Activated T-helper 1 cell treated with anti-CD3 and anti-CD28 coated beads, Interleukin-2, amount 50 U/mL, for 16 hours (primary cell): ENCODE results near the gene RNF19B.
A peak's percentile ranks its signal among the peaks of the same experiment; 100 is the strongest.
"Not testable (repeated sequence)": the region's sequence is repeated elsewhere in the genome, so short reads cannot be mapped to it uniquely, and the experiment has no call there.

Experiments
- DNase-seq, 2 donors: peaks; one replicate each; pipeline ENCODE4 v3.0.0-alpha.2; 2020; ENCODE audit warnings: low read depth in 1 of 2, low spot score in 1 of 2

Gene RNF19B, protein sequence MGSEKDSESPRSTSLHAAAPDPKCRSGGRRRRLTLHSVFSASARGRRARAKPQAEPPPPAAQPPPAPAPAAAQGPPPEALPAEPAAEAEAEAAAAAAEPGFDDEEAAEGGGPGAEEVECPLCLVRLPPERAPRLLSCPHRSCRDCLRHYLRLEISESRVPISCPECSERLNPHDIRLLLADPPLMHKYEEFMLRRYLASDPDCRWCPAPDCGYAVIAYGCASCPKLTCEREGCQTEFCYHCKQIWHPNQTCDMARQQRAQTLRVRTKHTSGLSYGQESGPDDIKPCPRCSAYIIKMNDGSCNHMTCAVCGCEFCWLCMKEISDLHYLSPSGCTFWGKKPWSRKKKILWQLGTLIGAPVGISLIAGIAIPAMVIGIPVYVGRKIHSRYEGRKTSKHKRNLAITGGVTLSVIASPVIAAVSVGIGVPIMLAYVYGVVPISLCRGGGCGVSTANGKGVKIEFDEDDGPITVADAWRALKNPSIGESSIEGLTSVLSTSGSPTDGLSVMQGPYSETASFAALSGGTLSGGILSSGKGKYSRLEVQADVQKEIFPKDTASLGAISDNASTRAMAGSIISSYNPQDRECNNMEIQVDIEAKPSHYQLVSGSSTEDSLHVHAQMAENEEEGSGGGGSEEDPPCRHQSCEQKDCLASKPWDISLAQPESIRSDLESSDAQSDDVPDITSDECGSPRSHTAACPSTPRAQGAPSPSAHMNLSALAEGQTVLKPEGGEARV

DNA sequence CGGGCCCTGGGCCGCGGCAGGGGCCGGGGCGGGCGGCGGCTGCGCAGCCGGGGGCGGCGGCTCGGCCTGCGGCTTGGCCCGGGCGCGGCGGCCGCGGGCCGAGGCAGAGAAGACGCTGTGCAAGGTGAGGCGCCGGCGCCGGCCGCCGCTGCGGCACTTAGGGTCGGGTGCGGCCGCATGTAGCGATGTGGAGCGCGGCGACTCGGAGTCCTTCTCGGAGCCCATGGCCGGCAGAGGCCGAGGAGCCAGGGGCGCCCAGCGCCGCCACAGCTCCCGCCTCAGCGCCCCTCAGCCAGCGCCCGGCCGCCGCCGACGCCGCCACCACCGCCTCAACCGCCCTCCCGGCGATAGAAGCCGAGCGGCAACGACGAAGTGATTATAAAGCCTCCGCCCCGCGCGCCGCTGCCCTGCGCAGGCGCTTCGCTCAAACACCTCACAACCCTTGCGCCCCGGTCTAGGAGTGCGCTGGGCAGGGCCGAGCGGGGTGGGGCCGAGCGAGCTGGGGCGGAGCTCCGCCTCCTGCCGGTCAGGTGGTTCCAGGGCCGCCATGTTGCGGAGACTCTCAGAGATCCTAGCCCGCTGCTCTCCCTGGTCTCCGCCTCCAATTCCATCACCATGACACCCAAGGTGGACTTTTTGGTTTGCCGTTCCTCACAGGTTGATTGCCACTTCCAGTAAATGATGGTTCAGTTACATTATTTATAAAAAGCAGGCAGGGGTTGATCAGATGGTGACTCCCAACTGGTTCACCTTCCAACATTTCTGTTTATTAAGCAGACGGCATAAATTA is at the start of gene RNF19B:
TSS of gene RNF19B (minus strand) at position 349 of the 790 bp plus-strand sequence. CDS start at position 225, 124 bp downstream.
- peak; percentile 89 to 91 for DNase-seq

GRCh38 chr1:33013791-33014190 is 49.2 kb upstream of the RNF19B start:
- no peak for DNase-seq

GRCh38 chr1:33012165-33012564 is 47.6 kb upstream of the RNF19B start:
- no peak for DNase-seq

- no peak for DNase-seq
These were observed 46.5 kb upstream of the RNF19B start for GRCh38 chr1:33010932-33011731.

DNA sequence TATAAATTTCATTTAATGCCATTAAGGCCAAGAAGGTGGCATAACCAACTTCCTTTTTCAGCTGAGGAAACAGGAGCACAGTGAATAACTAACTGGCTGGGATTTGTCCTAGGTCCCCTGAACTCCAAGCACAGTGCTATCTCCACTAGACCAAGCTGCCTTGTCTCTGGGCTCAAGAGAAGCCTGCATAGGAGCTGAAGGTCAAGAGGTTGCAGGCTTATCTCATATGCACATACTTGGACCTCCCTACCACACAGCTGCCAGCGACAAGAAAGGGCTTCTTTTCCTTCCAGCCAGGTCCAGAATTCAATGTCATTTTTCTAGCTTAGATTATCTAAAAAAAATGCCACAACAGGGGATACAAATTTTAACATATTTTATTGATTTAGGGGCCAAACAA is 45.0 kb upstream of the RNF19B start:
- DNase-seq = no peak

DNA sequence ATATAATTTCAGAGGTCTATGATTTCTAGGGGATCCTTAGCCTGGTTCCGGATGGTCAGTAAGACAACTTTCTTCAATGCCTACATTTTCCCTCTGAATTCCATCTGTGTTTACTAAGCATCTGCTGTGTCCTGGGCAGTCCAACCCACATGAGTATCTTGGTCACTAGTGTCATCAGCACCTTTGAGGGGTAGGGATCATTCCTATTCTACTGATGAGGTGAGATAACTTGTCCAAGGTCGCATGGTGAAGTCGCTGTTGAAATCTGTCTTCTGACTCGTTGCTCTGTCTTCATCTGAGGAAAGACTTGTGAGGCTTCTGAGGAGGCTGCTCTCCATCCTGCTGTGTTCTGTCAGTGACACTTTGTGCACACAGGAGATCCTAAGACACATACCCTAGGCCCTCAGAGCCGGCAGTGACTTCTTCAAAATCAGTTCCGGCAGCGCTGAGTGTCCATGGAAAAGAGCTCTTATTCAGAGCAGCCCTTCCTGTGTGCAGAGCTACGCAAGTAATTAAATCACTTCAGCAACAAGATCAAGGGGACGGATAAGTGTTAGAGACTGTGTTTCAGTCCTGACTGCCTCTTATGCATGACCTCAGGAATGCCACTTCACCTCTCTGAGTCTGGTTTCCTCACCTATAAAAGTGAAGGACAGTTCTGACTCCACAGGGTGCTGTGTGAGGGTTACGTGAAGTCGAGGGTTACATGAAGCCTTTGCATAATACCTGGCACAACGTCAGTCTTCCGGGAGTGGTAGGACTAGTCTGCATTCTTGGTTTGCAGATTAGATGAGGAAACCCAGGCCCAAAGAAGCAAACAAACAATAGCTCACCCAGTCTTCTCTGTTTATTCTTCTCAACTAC is 43.7 kb upstream of the RNF19B start:
- DNase-seq = no peak

- no peak for DNase-seq
These were observed 42.8 kb upstream of the RNF19B start for GRCh38 chr1:33007190-33008050.

DNA sequence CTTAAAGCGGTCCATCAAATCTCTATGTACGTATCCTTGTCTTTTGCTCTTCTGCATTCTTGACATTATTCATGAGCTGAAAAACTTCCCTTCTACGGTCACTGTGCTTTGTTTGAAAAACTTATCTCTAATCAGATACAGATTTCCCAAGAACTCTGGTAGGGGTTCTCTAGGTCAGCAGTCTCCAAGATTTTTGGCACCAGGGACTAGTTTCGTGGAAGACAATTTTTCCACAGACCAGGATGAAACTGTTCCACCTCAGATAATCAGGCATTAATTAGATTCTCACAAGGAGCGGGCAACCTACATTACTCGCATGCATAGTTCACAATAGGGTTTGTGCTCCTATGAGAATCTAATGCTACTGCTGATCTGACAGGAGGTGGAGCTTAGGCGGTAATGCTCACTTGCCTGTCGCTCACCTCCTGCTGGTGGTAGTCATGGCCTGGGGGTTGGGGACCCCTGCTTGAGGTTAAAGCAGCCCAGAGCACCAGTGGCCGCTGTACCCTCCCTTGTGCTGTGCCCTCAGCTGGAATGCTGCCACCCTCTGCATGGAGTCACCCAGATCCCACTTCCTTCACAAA is 41.3 kb upstream of the RNF19B start:
- no peak for DNase-seq

DNA sequence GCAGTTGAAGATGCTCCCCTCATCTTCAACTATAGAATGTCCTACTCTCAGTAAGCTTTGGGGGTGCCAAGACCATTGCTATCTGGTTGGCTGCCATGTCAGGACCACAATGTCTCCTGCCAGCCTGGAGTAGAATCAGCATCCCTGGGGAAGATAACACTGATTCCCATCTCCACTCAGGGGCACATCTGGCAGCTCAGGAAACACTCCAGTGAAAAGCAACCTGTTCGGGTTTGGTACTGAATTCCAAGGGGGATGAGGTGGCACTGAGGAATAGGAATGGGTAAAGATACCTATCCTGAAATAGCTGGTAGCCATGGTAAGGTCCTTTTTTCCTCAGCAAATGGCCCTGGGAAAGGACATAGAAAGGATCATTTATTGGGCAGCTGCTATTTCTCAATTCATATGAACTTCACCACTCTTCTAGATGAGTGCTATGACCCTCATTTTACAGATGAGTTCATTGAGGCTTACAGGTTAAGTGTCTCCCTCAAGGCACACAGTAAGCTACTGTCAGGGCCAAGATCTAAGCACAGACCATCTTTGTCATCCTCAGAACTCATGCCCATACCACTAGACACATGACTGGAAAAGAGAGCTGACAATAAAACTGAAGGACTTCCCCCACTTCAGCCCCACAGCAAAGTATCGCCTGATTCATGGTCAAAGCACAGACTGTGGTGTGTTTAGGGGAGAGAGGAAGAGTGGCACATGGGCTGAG is 40.7 kb upstream of the RNF19B start:
- DNase-seq = no peak

GRCh38 chr1:33004613-33005012 is 40.0 kb upstream of the RNF19B start:
- no peak for DNase-seq

DNA sequence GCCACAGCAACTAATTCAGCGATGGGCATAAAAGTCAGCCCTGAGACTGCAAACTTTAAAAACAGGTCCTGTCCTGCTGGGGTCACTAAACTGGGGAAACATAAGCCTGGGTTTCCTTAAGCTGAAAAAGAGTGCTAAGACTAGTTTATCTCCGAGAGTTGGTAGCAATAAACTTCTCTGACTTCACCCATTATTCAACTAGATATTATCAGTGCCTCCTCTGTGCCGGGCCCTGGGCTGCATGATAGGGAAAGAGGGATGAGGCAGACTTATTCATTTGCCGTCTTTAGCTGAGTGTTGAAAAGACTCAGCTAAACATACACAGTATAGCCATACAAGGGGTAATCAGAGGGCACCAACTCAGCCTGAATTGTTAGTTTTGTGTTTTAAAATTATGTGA is 39.0 kb upstream of the RNF19B start:
- DNase-seq = no peak

DNA sequence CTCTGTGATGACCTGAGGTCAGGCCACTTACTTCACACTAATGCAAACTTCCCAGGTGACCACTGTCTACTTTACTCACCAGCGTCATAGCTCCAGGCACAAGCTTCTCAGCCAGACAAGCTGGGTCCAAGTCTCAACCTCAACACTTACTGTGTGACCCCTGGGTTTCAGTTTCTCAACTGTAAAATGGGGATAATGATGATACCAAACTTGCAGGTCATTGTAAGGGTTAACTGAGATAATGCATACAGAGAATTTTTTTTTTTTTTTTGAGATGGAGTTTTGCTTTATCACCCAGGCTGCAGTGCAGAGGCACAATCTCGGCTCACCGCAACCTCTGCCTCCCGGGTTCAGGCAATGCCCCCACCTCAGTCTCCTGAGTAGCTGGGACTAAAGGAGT is 37.4 kb upstream of the RNF19B start:
- DNase-seq = no peak

- no peak for DNase-seq
These were observed 36.7 kb upstream of the RNF19B start for GRCh38 chr1:33001282-33001681.

- no peak for DNase-seq
These were observed 35.9 kb upstream of the RNF19B start for GRCh38 chr1:33000427-33001026.

DNA sequence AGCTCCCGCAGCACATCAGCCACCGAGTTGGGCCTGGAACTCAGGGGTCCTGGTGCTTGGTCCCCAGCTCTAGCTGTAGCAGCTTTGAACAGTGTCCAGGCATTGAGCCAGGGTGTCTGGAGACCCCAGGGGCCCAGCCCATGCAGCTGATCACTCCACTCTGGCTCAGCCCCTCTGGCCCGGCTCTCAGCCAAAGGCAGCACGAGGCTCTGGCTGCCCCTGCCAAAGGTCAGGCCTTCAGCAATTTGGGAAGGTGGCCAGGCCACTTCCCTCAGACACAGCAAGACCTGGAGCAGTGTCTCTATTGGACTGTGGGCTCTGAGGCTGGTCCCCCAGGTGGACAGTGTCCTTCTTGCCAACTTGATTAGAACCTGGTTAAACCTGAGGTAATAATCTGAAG is 34.4 kb upstream of the RNF19B start:
- no peak for DNase-seq

- no peak for DNase-seq
These were observed 33.5 kb upstream of the RNF19B start for GRCh38 chr1:32998064-32998463.

DNA sequence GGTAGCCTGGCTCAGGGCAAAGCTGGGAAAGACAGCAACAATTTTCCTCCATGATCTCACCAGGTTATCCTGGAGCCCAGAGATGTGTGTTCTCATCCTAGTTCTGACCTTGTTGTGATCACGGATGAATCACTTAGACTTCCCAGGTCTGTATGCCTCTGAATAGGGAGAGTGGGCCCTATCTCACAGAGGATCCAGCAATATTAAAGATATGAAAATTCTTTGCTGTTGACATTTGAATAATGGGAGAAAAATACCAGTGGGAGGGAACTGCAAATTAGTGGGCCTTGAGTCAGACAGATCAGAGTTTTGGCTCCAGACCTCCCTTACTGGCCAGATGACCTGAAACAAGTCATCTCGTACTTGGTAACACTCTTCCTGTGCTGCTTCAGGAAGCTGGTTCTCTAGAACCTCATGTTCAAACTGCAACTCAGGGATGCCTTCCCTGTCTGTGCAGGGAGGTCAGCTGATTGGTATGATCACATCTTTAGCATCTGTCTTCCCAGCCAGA is 32.8 kb upstream of the RNF19B start:
- DNase-seq = no peak

GRCh38 chr1:32993324-32993636 is 28.7 kb upstream of the RNF19B start:
- not testable (repeated sequence) for DNase-seq
